Left renal cortex interstitium (tissue), 4 donors: ENCODE data around the gene CRMP1. TPM values are rescaled to one million over a fixed set of nuclear protein-coding genes. Genes with fewer than 3 reads are reported as not detected.
"Not testable (repeated sequence)": the region's sequence is repeated elsewhere in the genome, so short reads cannot be mapped to it uniquely, and the experiment has no call there.

Source experiments
- DNase-seq, 4 donors: peaks; one replicate each; pipeline ENCODE4 v3.0.0-alpha.2; 2013; ENCODE audit warnings: low read depth in 4 of 4, low spot score in 2 of 4, missing footprints in 1 of 4
- polyA plus RNA-seq, 4 donors: library from polyadenylated mRNA; unstranded; fragments of 120-200 nt; gene quantifications; one replicate each; pipeline ENCODE4 v1.2.1, GENCODE V29; 2013; ENCODE audit not compliant: insufficient read length in 4 of 4

Gene CRMP1
- polyA plus RNA-seq, 4 donors: 39.5 to 66.7 (median 57.7) TPM

DNA sequence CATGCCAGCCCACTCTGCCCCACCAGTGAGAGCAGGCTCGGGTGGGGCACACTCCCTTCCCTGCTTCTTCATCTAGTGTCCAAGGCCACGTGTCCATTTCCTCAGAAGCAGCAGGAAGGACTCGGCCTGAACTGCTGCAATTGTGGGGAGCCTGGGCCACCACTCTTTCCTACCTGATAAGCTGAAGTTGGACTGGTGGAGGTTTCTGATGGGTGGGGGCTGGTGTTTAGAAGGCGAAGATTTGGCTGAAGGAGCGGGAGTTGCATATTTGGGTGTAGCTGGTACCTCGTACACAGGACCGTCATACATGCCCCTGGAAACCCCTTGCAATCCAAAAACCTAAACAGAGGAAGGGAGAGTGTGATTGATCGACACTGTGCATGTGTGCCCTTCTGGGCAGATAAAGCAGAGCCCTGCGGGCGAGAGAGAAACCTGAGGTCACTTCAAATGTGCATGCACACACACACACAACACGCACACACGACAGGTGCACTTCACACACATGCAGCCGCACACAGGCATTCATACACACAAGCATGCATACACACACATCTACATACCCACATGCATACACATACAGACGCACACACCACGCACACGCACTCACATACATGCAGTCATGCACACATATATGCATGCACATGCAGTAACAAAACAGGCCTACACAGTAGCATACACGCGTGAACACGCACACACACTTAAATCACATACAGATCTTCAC lies 67.4 kb downstream of the CRMP1 start:
- DNase-seq: no peak

DNA sequence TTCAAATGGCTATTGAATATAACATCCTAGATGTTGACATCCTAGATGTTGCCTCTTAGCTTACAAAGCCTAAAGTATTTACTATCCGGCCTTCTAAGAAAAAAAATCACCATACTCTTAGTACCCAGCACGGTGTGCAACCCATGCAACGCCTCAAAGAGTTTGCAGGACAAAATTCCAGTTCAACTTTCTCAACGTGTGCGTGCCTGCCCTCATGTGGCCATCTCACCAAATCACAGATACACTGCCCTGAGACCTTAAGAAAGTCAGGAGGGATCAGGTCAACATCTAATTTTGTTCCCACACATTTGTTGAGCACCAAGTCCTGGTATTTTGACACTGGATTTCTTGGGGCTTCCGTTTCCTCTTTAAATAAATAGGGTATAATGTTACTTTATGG lies 68.3 kb downstream of the CRMP1 start:
- no peak for DNase-seq

DNA sequence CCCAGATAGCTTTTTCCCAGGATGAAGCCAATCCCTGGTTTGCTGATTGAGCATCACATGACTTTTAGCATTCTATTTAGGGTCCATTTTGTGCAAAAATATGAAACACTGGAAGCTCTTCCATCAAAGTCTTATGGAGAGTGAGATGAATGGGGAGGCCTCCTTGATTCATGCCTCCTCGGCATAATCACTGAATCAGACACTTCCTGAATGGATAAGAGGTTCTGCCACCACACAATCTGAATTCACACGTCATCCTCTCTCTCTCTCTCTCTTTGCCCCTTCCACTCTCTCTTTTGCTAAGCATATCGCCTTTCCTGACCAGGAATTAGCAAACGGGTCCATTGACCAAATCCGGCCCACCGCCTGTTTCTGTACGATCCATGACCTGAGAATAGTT lies 68.7 kb downstream of the CRMP1 start:
- no peak for DNase-seq

- no peak for DNase-seq
These were observed 69.2 kb downstream of the CRMP1 start for GRCh38 chr4:5823542-5824211.

- no peak for DNase-seq
These were observed 70.3 kb downstream of the CRMP1 start for GRCh38 chr4:5822619-5823018.

DNA sequence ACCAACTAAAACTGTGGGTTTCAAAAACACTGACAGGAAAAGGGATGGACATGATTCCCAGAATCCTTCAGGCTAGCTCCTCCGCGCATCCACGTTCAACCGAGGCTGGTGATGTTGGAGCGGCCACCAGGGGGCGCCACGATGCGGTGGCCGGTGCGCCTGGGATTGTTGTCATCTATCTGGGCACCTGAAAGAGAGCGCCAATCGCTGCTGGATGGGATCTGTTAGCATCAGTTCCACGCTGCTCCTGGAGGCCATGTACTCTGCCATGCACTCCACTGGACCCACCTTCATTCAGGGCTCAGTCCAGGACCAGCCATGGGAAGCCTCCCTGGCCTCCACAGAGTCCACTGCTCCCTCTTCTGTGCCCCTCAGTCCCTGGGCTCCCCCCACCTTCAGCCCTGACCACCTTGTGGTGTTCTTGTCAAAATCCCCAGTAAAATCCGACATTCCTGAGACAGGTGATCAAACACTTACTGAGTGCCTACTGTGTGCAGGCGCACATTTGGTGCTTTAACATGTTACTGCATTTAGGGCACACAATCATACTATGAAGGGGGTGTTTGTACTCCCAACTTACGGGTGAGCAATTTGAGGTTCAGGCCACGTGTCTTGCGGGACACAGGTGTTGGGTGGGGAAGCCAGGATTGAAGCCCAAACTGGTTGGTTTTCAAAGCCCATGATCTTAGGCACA lies 71.1 kb downstream of the CRMP1 start:
- DNase-seq: no peak

DNA sequence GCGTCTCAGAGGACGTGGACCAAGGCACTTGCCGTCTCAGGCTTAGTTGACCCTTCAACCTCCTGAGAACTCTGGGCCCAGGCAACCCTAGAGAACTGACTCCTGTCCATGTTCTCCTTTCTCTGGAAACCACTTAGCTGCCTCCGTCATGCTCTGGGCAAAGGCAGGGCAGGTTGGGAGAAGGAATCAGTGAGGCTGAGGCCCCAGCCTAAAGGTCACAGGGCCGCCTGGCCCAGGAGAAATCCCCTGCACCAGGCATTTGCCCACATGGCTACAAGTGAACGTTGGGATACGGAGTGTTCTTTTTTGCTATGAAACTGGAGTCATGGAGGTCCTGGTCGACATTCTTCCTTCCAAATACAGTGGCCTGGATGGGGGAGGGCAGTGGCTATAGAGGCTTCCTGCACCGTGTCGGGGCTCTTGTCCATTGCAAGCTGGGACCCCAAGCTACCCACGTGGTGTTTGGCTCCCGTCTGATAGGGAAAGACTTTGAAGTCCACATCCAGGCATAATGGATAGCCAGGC lies 76.0 kb downstream of the CRMP1 start:
- no peak for DNase-seq

GRCh38 chr4:5816101-5816500 lies 76.8 kb downstream of the CRMP1 start:
- no peak for DNase-seq

GRCh38 chr4:5815641-5816040 lies 77.2 kb downstream of the CRMP1 start:
- no peak for DNase-seq

DNA sequence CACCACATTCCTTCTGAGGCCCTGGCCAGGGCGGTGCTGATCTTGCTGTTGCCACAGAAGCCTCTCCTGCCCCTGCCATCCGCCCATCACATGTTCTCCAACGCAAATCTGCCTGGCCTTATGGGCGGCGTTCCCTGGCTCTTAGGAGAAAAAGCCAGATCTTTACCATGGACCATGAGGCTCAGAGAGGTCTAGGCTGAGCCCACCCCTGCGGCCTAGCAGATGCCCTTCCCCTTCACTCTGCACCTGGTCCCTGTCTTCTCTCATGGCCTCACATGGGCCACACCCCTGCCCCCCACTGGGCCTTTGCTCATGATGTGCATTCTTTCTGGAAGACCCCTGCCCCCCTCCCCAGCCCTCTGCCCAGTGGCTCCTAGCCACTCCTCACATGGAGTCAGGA lies 78.5 kb downstream of the CRMP1 start:
- no peak for DNase-seq

- no peak for DNase-seq
These were observed 79.0 kb downstream of the CRMP1 start for GRCh38 chr4:5813882-5814255.

GRCh38 chr4:5812506-5813229 lies 80.2 kb downstream of the CRMP1 start:
- peak in 3 of 4 donors; percentile 18 to 68 (median 18) for DNase-seq

GRCh38 chr4:5812057-5812456 lies 80.8 kb downstream of the CRMP1 start:
- not testable (repeated sequence) for DNase-seq

DNA sequence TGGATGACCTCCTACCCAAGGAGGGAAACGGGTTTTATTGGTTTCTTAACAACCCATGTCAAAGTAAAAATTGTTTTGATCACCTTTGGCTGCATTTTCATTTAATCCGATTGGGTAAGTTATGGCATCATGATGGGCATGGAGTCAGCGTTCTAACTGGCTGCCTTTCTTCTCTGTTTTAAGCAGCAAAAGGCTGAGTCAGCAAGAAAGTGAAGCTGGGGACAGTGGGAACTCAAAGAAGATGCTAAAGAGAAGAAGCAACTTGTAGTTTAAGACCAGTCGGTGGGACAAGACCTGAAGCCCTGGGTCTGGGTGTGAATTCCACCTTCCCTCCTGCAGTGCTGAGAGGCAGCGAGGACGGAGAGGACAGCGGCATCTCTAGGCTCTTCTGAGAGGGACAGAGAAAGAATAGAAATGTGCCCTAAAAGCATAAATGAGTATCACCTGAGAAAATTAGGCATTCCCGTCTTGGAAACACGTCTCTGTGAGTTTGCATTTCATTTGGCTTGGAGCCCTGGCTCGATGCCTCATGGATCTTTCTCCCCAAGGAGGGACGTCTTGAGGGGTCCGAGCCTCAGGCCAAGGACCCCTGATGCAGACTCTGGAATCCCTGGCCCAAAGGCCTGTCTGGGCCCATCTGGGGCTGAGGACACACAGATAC lies 82.0 kb downstream of the CRMP1 start:
- no peak for DNase-seq

DNA sequence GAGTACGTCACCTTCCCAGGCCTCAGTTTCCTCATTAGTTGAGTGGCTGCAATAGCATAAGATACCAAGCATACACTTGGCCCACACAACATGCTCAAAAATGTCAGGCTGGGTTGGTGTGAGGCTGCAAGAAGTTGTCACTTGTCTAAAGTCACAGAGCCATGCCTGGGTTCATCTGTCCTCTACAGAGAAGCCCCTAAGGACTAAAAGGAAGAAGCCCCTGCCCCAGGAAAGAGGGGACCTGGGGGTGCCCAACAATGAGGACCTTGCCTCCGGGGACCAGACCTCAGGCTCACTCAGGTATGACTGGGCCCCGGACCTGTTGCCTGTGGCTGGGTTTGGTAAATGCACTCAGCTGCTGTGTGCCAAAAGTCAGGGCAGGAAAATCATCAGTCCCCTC lies 82.7 kb downstream of the CRMP1 start:
- no peak for DNase-seq

GRCh38 chr4:5809216-5809776 lies 83.6 kb downstream of the CRMP1 start:
- no peak for DNase-seq

DNA sequence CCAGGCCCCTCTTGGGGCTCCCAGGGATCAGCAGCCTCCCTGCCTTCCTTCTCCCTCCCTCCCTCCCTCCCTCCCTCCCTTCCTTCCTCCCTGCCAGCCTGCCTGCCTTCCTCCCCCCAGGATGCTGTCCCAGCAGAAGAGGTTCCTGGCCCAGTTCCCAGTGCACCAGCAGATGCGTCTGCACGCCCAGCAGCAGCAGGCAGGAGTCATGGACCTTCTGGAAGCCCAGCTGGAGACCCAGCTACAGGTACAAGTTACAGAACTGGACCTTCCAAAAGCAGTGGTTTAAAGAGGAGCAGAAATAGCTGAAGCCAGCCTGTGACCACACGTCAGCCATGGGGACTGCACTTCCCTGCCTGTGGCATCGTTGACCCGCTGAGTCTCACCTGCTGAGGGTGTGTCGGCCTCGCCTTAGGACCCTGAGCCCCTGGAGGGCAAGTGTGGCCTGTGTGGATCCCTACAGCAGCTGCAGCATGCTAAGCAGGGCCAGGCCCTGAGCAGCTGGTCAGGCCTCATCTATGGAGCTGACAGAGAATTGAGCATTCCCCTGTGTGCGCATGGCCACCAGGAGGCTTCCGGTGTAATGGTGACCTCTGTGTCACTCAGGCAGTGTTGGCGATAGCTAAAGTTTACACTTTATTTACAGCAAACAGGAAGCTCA lies 84.7 kb downstream of the CRMP1 start:
- no peak for DNase-seq

- DNase-seq: no peak
These were observed 87.6 kb downstream of the CRMP1 start for GRCh38 chr4:5805270-5805669.

DNA sequence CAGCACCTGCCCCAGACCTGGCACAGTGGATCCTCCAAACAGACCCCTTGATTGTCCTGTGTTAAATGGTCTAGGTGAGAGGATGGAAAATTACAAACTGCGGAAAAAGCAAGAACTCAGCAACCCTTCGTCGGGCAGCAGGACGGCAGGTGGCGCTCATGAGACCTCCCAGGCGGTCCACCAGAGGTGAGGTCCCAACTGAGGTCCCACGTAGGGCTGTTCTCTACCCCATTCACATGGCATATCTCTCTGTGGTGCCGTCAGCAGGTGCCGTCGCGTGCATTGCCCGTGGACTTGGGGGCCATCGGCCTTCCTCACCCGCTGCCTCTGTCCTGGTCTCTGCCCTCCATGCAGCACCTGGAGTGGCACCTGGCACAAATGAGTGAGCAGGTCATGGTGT lies 88.2 kb downstream of the CRMP1 start:
- no peak for DNase-seq

GRCh38 chr4:5802565-5802964 lies 90.3 kb downstream of the CRMP1 start:
- DNase-seq: no peak
